Caco-2 (cell line): ENCODE measurements around the gene STAT4. TPM values are rescaled to one million over a fixed set of nuclear protein-coding genes. Genes with fewer than 3 reads are reported as not detected.

Experiments used
- BruUV-seq: library from RNA; stranded (reverse); fragments of 400-500 nt; replicated peaks from 2 replicates; lab custom pipeline; 2021; lab: Mats Ljungman, UMichigan
- CTCF ChIA-PET: fragments of 300-600 bp; sonication (Branson Sonifier 250); formaldehyde crosslinking; loops from one replicate; lab custom pipeline; 2022; ENCODE audit warnings: antibody characterized with exemption; lab: Charles Lee
- POLR2A ChIA-PET: fragments of 300-600 bp; sonication (Branson Sonifier 250); formaldehyde crosslinking; loops from one replicate; lab custom pipeline; 2022; ENCODE audit warnings: antibody characterized with exemption; lab: Charles Lee
- DNase-seq, 2 experiments: peaks; one replicate each; pipeline versions ENCODE4 v3.0.0 to v3.0.0-alpha.2; 2020 to 2022
- H3K27me3 ChIP-seq: replicated peaks from 2 replicates; pipeline ENCODE4 v1.6.0; 2011; ENCODE audit warnings: low read length; ENCODE audit not compliant: control insufficient read depth, insufficient read depth
- H3K36me3 ChIP-seq: 2 replicates; pipeline ENCODE4 v1.5.1; 2011; ENCODE audit warnings: low read length; ENCODE audit not compliant: control insufficient read depth, insufficient read depth
- H3K4me1 ChIP-seq: fragments of 250-450 bp; sonication (Bioruptor Pico); 2 replicates; pipeline ENCODE4 v1.5.1; 2020; ENCODE audit warnings: mild to moderate bottlenecking
- H3K4me3 ChIP-seq: 2 replicates; pipeline ENCODE4 v1.5.1; 2011; ENCODE audit warnings: low read depth, mild to moderate bottlenecking, control low read depth, low read length
- H3K9me3 ChIP-seq: fragments of 250-450 bp; sonication (Bioruptor Pico); 2 replicates; pipeline ENCODE4 v1.5.1; 2020; ENCODE audit warnings: mild to moderate bottlenecking, moderate library complexity
- H3K27ac Mint-ChIP-seq: one replicate; pipeline ENCODE4 v1.8.0; 2022; ENCODE audit warnings: mixed read lengths; ENCODE audit not compliant: unreplicated experiment
- H3K27me3 Mint-ChIP-seq: one replicate; pipeline ENCODE4 v1.8.0; 2022; ENCODE audit warnings: mixed read lengths; ENCODE audit not compliant: insufficient read depth, unreplicated experiment
- H3K36me3 Mint-ChIP-seq: one replicate; pipeline ENCODE4 v1.8.0; 2022; ENCODE audit warnings: mild to moderate bottlenecking, mixed read lengths; ENCODE audit not compliant: insufficient read depth, unreplicated experiment
- H3K4me1 Mint-ChIP-seq: one replicate; pipeline ENCODE4 v1.8.0; 2022; ENCODE audit warnings: low read depth, mixed read lengths; ENCODE audit not compliant: unreplicated experiment
- H3K4me3 Mint-ChIP-seq: one replicate; pipeline ENCODE4 v1.8.0; 2022; ENCODE audit warnings: mild to moderate bottlenecking, moderate library complexity, mixed read lengths; ENCODE audit not compliant: unreplicated experiment
- H3K9me3 Mint-ChIP-seq: one replicate; pipeline ENCODE4 v1.8.0; 2022; ENCODE audit warnings: mixed read lengths; ENCODE audit not compliant: unreplicated experiment
- CTCF ChIP-seq, 2 experiments: fragments of 200-600 bp in 1 of 2; IDR thresholded peaks; 1 replicate in 1 of 2; 2 replicates in 1 of 2; pipeline versions ENCODE4 v1.5.1 to v1.8.0; 2011 to 2022; ENCODE audit warnings: antibody characterized with exemption in 1 of 2, control low read depth in 1 of 2, inconsistent platforms in 1 of 2, low read depth in 1 of 2, low read length in 1 of 2, mild to moderate bottlenecking in 1 of 2, moderate library complexity in 1 of 2; ENCODE audit not compliant: insufficient read depth in 1 of 2, severe bottlenecking in 1 of 2, unreplicated experiment in 1 of 2
- intact Hi-C: fragments of 100-400 bp; cut with micrococcal nuclease; formaldehyde crosslinking; loops from one replicate; pipeline ENCODE4 v1.10.0; 2022; ENCODE audit not compliant: unreplicated experiment
- total RNA-seq: library from RNA; stranded (reverse); gene quantifications from 2 replicates; pipeline ENCODE4 v1.2.3, GENCODE V29; 2022

Gene STAT4
- total RNA-seq, 1 experiment from 2014 or later, result 0.48 TPM

DNA sequence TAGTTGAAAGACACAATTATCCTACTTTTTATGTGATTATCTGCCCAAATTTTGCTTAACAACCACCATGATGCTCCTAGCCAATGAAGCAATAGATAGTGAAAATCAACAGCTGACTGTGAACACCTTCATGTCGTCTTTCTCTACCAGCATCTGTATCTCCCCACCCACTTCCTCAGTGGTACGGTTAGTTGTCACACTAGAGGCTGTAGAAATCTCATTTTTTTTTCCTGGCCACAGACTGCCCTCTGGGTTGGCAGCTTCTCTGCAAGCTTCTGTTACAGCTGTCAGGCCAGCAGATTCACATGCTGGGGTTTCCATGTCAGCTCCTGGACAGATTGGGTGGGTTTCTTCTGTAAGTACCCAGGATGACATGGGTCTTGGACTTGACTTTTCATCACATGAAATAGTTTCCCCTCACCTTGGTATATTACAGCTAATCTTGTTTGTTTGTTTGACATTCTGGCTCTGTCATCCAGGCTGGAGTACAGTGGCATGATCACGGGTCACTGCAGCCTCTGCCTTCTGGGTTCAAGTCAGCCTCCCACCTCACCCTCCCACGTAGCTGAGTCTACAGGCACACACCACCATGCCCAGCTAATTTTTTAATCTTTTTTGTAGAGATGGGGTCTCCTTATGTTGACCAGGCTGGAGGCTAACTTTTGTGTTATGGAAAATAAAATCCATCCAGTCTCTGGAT is 24.3 kb downstream of the STAT4 start:
- Mint-ChIP-seq H3K36me3 (no peaks in the 10 kb centered on the region), H3K27me3 (no peaks in the 10 kb centered on the region), H3K27ac (no peak overlapping the region), H3K9me3 (no peaks in the 10 kb centered on the region), H3K4me3 (no peak overlapping the region), H3K4me1 (no peaks in the 10 kb centered on the region)
- TF ChIP-seq CTCF (IDR thresholded peaks at IDR 0.05; ENCODE audit: insufficient read depth in 1 of 2, low read depth in 1 of 2, low read length in 1 of 2, severe bottlenecking in 1 of 2, unreplicated experiment in 1 of 2), result no peak
- no peaks in the 10 kb centered on the region for H3K27me3 ChIP-seq
- intact Hi-C loops, result no loop called here
- no peaks in the 10 kb centered on the region for H3K9me3 ChIP-seq
- H3K4me3 ChIP-seq, result no peak overlapping the region
- CTCF ChIA-PET, result no interaction called here
- POLR2A ChIA-PET, result no interaction called here
- no peaks in the 10 kb centered on the region for H3K36me3 ChIP-seq
- BruUV-seq, result no TSS peak
- DNase-seq, result no peak
- no peaks in the 10 kb centered on the region for H3K4me1 ChIP-seq

GRCh38 chr2:191125646-191126045 is 25.1 kb downstream of the STAT4 start:
- no peaks in the 10 kb centered on the region for H3K27me3 Mint-ChIP-seq
- Histone ChIP-seq H3K4me3 (no peak overlapping the region), H3K4me1 (no peaks in the 10 kb centered on the region), H3K9me3 (no peaks in the 10 kb centered on the region), H3K27me3 (no peaks in the 10 kb centered on the region), H3K36me3 (no peaks in the 10 kb centered on the region)
- H3K4me1 Mint-ChIP-seq, result no peaks in the 10 kb centered on the region
- no TSS peak for BruUV-seq
- no peak for DNase-seq
- no peaks in the 10 kb centered on the region for H3K9me3 Mint-ChIP-seq
- no peaks in the 10 kb centered on the region for H3K36me3 Mint-ChIP-seq
- no peak overlapping the region for H3K27ac Mint-ChIP-seq
- POLR2A ChIA-PET, result no interaction called here
- CTCF ChIA-PET, result no interaction called here
- no peak overlapping the region for H3K4me3 Mint-ChIP-seq
- TF ChIP-seq CTCF (IDR thresholded peaks at IDR 0.05; ENCODE audit: insufficient read depth in 1 of 2, low read depth in 1 of 2, low read length in 1 of 2, severe bottlenecking in 1 of 2, unreplicated experiment in 1 of 2), result no peak
- intact Hi-C loops, result no loop called here

GRCh38 chr2:191122638-191123294 is 28.0 kb downstream of the STAT4 start:
- H3K36me3 Mint-ChIP-seq, result no peaks in the 10 kb centered on the region
- intact Hi-C loops, result no loop called here
- H3K4me3 Mint-ChIP-seq, result no peak overlapping the region
- H3K27ac Mint-ChIP-seq, result no peak overlapping the region
- ChIA-PET POLR2A (no interaction called here), CTCF (interaction anchor here (0.5 kb wide), 1 partner anchor 123 kb away, joined by 3 read pairs; no protein-coding TSS in a partner anchor)
- H3K36me3 ChIP-seq, result no peaks in the 10 kb centered on the region
- TF ChIP-seq CTCF (IDR thresholded peaks at IDR 0.05; ENCODE audit: insufficient read depth in 1 of 2, low read depth in 1 of 2, low read length in 1 of 2, severe bottlenecking in 1 of 2, unreplicated experiment in 1 of 2), result no peak
- no peak overlapping the region for H3K4me3 ChIP-seq
- no peaks in the 10 kb centered on the region for H3K9me3 ChIP-seq
- H3K4me1 Mint-ChIP-seq, result no peaks in the 10 kb centered on the region
- H3K4me1 ChIP-seq, result no peaks in the 10 kb centered on the region
- no peak for DNase-seq
- no peaks in the 10 kb centered on the region for H3K27me3 ChIP-seq
- BruUV-seq, result no TSS peak
- no peaks in the 10 kb centered on the region for H3K9me3 Mint-ChIP-seq
- H3K27me3 Mint-ChIP-seq, result peaks cover 10% of the 10 kb centered on the region
